GM18951 (cell line): ENCODE measurements around the gene LAMC3.

ENCODE experiments used
- POLR2A ChIP-seq: IDR thresholded peaks from 4 replicates; pipeline ENCODE4 v1.6.1; 2011; ENCODE audit warnings: mild to moderate bottlenecking; ENCODE audit not compliant: insufficient read length, insufficient read depth; ENCODE audit errors: extremely low read depth
- in situ Hi-C: fragments of 300-500 bp; cut with MboI; formaldehyde crosslinking; loops from one replicate; pipeline ENCODE4 v1.12.0; 2022; ENCODE audit warnings: low sequenced_read_pairs, mixed read lengths, inconsistent platforms; ENCODE audit not compliant: unreplicated experiment

LAMC3 gene

DNA sequence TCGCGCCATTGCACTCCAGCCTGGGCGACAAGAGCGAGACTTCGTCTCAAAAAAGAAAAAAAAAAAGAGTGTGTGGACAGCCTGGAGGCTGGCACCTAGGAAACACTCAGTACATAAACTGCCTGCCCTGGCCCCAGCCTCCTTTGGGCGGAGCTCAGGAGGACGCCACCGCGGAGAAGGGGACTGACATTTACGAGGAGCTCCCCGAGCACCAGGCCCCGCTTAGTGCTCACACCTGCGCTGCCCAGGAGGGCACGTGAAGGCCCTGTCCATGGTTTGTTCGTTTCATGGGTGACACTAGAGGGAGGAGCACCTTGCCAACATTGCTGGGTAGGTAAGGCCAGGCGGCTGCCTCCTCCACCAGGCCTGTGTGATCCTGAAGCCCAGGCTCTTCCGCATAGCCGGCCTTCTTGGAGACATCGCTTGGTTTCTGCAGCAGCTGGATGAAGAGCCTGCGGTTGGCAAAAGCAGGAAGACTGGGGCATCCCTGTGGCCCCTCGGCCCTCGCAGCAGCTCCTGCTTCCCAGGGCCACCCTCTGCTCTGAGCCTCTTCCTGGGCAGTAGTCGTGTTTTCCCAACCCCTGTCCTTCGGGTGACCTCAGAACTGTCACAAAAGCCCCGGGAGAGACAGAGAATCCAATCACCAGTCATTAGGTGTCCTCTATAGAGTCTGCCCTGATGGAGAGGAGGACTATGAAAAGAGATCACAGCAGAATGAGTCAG is 26.2 kb upstream of the LAMC3 start:
- no peak for TF ChIP-seq POLR2A
- in situ Hi-C loops = no loop called here

DNA sequence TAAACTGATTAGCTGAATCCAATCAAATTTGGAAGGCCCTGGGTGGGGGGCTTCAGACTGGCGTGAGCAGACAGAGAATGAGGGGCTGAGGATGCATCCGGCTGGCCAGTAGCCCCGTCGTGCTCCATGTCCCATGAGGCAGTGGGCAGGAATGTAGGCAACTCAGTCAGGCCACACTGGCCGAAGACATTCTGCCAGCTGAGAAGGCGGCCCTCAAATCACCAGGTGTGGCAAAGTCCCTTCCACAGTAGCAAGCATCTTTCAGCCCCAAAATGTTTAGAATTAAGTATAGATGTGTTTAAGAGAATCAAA is 25.7 kb upstream of the LAMC3 start:
- no peak for TF ChIP-seq POLR2A
- in situ Hi-C loops = no loop called here

DNA sequence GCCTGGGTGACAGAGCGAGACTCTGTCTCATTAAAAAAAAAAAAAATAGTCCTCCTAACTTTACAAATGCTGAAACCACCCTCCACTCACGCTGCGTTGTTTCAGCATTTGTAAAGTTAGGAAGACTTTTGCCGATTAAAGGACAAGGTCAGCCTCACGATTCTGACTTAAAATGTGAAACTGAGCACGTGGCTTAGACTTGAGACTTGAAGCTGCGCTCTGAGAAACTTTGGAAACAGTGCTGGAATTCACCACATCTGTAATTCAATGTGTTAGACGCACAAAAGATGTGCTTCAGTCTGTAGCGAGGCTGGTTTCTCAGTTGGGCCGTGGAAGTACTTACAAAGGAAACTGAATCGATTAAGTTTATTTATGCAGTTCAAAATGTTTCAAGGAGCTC is 25.0 kb upstream of the LAMC3 start:
- in situ Hi-C loops = no loop called here
- no peak for TF ChIP-seq POLR2A

DNA sequence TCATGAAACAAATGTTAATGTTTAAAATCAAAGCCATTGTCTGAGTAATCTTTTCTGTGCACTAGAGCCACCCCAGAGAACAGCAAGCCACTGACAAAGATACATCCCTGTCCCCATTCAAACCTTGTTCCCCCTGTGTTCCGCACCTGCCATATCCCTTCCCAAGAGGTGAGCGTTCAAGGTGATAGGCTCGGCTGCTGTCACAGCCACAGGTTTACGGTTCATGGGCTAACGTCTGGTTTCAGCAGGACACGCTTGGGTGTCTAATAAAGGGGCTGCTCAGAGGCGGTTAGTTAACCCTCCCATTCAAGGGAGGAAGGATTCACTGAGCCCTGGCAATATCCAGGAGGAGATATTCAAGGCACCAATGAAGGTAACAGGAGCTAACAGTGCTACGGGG is 24.5 kb upstream of the LAMC3 start:
- no peak for TF ChIP-seq POLR2A
- in situ Hi-C loops = no loop called here

DNA sequence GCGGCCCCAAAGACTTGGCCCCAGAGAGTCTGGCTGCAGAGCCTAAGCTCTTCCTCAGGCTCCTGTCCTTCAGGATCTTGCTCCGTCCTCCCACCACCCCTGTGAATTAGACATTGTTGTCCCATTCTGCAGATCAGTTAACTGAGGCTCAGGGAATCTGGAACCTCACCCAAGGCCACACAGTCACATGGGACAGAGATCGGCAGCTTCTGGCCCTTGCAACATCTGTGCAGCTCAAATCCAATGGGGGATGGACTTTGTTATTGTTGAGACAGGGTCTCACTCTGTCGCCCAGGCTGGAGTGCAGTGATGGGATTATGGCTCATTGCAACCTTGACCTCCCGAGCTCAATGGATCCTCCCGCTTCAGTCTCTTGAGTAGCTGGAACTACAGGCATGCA is 23.9 kb upstream of the LAMC3 start:
- in situ Hi-C loops = no loop called here
- TF ChIP-seq POLR2A = no peak

DNA sequence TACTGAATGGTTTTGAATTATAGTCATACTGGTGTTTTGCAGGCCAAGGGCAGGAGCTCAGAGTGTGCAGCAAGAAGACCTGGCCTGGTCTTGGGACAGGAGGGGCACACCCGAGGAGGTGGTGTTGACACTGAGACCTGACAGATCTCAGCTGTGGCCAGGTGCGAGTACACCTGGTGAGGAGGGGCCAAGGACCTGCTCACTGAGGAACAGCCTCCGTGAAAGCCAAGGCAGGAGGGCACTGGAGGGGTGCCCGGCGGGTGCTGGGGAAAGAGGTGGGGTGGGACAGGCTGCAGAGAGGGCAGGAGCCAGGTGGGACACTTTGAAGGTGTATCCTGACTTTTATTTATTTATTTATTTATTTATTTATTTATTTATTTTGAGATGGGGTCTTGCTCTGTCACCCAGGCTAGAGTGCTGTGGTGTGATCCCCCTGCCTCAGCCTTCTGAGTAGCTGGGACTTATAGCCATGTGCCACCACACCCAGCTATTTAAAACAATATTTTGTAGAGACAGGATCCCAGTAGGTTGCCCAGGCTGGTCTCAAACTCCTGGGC is 23.3 kb upstream of the LAMC3 start:
- in situ Hi-C loops = no loop called here
- no peak for TF ChIP-seq POLR2A

DNA sequence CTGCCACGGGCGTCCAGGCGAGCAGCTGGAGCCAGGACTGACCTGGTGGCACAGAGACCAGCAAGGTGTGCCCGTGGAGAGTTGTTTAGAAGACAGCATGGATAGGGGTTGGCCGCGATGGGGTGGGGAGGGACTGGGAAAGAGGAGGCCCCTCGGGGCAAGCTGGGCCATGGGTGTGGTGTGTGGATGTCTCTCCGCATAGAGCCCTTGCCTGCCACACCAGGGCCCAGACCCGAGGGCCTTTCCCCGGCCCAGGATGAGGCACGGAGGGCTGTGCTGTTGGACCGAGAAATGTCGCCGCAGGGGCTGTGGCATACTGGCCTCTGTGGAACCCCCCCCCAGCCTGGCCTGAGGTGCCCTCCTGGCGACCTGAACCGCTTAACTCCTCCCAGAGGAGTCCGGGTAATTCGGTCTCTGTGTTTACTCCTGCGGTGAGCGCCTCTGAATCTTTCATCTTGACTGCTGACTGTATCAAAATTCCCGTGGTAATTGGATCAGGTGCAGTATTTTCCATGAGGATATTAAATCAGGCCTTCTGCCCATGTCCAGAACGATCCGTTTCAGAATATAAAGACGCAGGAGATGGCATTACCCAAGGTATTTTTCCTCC is 22.5 kb upstream of the LAMC3 start:
- in situ Hi-C loops = no loop called here

DNA sequence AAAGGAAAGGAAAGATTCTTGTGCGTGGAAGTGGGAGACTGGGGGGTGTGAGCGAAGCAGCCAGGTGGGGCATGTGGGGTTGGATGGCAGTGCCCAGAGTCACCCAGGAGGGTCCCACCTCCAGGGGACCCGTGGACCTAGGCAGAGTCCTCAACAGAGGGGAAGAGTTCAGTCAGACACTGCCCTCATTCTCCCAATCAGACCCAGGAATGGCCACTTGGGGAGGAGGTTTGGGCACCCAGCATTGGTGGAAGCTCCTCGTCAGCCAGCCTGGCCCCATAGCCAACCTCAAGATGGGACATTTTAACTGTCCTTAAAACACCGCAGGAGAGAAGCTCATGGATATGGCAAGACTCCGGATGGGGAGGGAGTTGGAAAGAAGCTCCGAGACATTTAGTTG is 21.9 kb upstream of the LAMC3 start:
- in situ Hi-C loops = no loop called here
- TF ChIP-seq POLR2A = no peak

More for the DNA sequence above, 22.5 kb upstream of the LAMC3 start:
- TF ChIP-seq POLR2A = no peak

DNA sequence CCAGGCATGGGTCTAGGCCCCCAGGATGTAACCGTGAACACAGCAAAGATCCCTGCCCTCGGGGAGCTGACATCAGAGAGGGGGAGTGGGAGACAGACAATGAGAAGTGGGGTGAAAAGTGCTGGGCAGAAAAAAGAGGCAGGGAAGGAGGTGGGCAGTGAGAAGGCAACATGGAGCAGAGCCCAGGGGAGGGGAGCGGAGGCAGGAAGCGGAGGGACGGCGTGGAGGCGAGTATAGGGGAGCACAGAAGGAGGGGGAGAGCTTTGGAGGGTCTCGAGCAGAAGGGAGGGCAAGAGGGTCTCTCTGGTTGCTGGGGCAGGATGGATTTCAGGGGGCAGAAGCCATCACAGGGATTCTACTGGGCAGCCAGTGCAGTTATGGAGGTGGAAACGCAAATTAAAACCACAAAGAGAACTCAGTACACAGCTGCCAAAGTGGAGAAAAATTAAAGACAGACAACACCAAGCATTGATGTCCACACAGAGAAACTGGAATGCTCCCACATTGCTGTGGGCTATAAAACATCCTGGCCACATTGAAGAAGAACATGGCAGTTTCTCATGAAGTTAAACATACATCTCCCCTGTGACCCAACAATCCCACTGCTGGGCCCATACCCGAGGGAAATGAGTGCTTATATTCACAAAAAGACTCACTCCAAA is 21.1 kb upstream of the LAMC3 start:
- in situ Hi-C loops = no loop called here
- no peak for TF ChIP-seq POLR2A

DNA sequence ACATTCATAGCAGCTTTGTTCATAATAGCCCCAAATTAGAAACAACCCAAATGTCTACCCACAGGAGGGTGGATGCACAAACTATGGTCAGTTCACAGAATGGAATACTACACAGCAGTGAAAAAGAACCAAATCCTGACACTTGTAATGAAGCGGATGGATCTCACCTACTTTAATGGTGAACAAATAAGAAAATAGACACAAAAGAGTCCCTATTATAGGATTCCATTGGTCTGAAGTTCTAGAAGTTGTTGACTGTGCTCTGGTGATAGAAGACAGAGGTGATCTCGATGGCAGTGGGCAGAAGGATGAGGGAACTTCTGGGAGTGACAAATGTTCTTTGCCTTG is 20.6 kb upstream of the LAMC3 start:
- no peak for TF ChIP-seq POLR2A
- in situ Hi-C loops = no loop called here

DNA sequence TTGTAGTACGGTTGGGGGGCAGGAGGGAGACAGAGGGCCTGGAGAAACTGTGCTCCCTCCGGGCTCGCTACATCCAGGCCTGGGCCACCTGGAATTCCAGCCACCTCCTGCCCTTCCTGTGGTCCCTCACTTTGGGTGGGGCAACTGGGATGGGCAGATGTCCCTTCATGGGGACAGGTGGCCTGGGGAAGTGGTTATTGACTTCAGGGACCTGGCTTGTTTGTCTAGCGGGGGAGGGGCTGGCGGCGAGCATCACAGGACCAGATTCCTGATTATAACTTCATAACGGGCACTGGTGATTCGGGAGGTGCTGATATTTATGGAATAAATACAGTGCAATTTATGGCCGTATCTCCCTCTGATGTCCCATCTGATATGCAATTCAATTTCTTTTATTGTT is 20.1 kb upstream of the LAMC3 start:
- in situ Hi-C loops = no loop called here

DNA sequence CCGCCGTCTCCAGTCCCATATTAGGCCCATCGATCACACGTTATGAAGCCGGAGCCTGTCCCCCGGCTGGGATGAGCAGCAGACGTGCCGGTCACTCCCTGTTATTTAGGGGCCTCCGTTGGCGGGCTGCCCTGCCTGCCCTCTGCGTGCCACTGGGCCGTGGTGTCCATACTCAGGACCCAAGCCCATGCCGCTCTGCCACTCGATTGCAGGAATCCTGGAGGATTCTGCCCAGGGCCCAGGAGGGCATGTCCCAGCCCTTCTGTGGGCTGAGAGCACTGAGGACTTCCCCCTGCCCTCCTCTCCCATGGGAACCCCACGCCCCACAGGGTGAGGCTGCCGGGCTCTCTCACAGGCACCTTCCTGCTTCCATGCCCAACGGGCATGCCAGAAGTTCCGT is 19.6 kb upstream of the LAMC3 start:
- in situ Hi-C loops = no loop called here
- TF ChIP-seq POLR2A = no peak

More for the DNA sequence above, 20.1 kb upstream of the LAMC3 start:
- TF ChIP-seq POLR2A = no peak

DNA sequence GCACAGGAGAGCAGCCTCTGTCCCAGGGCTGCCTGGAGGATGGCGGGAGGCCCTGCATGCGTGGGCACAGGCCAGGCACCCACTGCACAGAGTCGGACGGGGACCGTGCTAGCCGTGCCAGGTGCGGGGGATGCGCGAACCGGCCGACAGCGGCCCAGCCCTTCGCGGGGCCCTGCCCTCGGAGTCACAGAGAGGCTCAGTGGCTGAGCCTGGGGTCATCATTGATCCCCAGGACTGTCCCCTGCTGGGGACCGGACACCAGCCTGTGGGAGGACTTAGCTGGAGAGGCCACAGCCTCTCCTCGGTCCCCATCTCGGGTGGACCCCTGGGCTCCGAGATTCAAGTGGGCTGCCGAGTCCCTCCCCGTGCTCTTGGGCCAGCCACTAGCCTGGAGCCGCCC is 19.1 kb upstream of the LAMC3 start:
- in situ Hi-C loops = no loop called here

More for the DNA sequence above, 19.1 kb upstream of the LAMC3 start:
- no peak for TF ChIP-seq POLR2A
